ENCODE data around the gene MRGPRF.

DNA sequence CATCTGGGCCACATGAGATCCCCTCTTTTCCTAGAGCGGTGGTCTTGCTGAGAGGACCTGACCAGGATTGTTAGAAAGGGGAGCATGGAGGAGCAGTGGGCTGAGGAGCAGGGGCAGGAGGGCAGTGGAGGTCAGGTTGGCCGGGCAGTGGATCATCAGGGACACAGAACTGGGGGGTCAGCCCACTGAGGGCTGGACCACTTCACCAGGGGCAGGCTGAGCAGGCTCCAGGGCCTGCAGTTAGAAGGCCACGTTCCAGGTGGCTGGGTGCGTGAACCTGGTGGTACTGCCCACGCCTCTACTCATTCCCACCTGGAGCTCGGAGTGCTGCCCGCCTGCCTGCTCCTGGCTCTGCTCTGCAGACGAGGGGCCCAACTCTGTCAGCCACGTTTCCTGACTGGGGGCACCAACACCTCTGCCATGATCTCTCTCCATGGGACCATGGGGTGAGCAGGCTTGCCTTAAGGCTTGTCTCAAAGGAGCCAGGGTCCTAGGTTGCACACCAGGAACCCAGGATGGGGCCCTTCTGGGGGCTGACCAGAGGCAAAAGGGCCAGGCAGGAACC is 9.7 kb downstream of the MRGPRF start:
- TF ChIP-seq EZH2phosphoT487 (IDR thresholded peaks at IDR 0.05; ENCODE audit: borderline replicate concordance): no peak
- TF ChIP-seq, protein P1, sequence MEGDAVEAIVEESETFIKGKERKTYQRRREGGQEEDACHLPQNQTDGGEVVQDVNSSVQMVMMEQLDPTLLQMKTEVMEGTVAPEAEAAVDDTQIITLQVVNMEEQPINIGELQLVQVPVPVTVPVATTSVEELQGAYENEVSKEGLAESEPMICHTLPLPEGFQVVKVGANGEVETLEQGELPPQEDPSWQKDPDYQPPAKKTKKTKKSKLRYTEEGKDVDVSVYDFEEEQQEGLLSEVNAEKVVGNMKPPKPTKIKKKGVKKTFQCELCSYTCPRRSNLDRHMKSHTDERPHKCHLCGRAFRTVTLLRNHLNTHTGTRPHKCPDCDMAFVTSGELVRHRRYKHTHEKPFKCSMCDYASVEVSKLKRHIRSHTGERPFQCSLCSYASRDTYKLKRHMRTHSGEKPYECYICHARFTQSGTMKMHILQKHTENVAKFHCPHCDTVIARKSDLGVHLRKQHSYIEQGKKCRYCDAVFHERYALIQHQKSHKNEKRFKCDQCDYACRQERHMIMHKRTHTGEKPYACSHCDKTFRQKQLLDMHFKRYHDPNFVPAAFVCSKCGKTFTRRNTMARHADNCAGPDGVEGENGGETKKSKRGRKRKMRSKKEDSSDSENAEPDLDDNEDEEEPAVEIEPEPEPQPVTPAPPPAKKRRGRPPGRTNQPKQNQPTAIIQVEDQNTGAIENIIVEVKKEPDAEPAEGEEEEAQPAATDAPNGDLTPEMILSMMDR (conservative IDR thresholded peaks at IDR 0.05; ENCODE audit: low read length): no peak

All from Loucy (cell line).